Raji (cell line): Measurements from ENCODE around the gene EFNA3.

ENCODE experiments used
- POLR2A ChIP-seq: IDR thresholded peaks from 2 replicates; pipeline ENCODE4 v1.6.1; 2011; ENCODE audit warnings: low read depth, low read length, control low read depth; ENCODE audit not compliant: insufficient read depth

Gene EFNA3

GRCh38 chr1:155042789-155043188 is 35.8 kb upstream of the EFNA3 start:
- TF ChIP-seq POLR2A, result no peak

- no peak for TF ChIP-seq POLR2A
Measured at GRCh38 chr1:155043301-155043702, 35.3 kb upstream of the EFNA3 start.

GRCh38 chr1:155043793-155044192 is 34.8 kb upstream of the EFNA3 start:
- TF ChIP-seq POLR2A, result no peak

GRCh38 chr1:155044365-155044764 is 34.3 kb upstream of the EFNA3 start:
- no peak for TF ChIP-seq POLR2A

GRCh38 chr1:155044812-155045657 is 33.6 kb upstream of the EFNA3 start:
- no peak for TF ChIP-seq POLR2A

- TF ChIP-seq POLR2A, result no peak
Measured at GRCh38 chr1:155048449-155049334, 29.9 kb upstream of the EFNA3 start.

GRCh38 chr1:155049651-155050559 is 28.7 kb upstream of the EFNA3 start:
- no peak for TF ChIP-seq POLR2A

- peak; percentile 68 for TF ChIP-seq POLR2A
Measured at GRCh38 chr1:155050560-155051341, 27.9 kb upstream of the EFNA3 start, which contains the start of gene ADAM15. Gene ADAM15, plus strand, starts transcription at chr1:155051316. Its CDS starts 71 bp downstream, at chr1:155051387.

- TF ChIP-seq POLR2A, result peak; percentile 69; the same call in 1 of the 2 replicates
Measured at GRCh38 chr1:155051342-155051776, 27.3 kb upstream of the EFNA3 start.

GRCh38 chr1:155051777-155052398 is 26.7 kb upstream of the EFNA3 start:
- TF ChIP-seq POLR2A, result no peak

- TF ChIP-seq POLR2A, result no peak
Measured at GRCh38 chr1:155052439-155053395, 25.9 kb upstream of the EFNA3 start.

GRCh38 chr1:155053531-155054105 is 25.0 kb upstream of the EFNA3 start:
- TF ChIP-seq POLR2A, result no peak

- TF ChIP-seq POLR2A, result no peak
Measured at GRCh38 chr1:155057104-155057503, 21.5 kb upstream of the EFNA3 start.
